GM12891 (cell line): ENCODE measurements around the gene LAMA2.

Experiments
- POLR2A ChIP-seq: IDR thresholded peaks from 2 replicates; pipeline ENCODE4 v1.6.1; 2011; ENCODE audit warnings: low read depth, low read length, control low read depth
- POLR2AphosphoS5 ChIP-seq: IDR thresholded peaks from 2 replicates; pipeline ENCODE4 v1.6.1; 2011; ENCODE audit warnings: low read depth, low read length, control low read depth
- POU2F2 ChIP-seq: IDR thresholded peaks from 2 replicates; pipeline ENCODE4 v1.6.1; 2011; ENCODE audit warnings: low read depth, mild to moderate bottlenecking, control low read depth, low read length, moderate library complexity
- SPI1 ChIP-seq: IDR thresholded peaks from 2 replicates; pipeline ENCODE4 v1.6.1; 2011; ENCODE audit warnings: low read depth, low read length, control low read depth
- TAF1 ChIP-seq: IDR thresholded peaks from 2 replicates; pipeline ENCODE4 v1.6.1; 2011; ENCODE audit warnings: low read depth, low read length, control low read depth

- TF ChIP-seq POLR2AphosphoS5 (no peak), POLR2A (no peak), SPI1 (no peak), TAF1 (no peak), POU2F2 (no peak)
Observed at GRCh38 chr6:129089357-129089756, 206.4 kb downstream of the LAMA2 start.
